Ishikawa (cell line): ENCODE data around the gene HTT.
A peak's percentile ranks its signal among the peaks of the same experiment; 100 is the strongest.

Experiments used
- CEBPB ChIP-seq: IDR thresholded peaks from 2 replicates; pipeline ENCODE4 v1.6.1; 2012
- CREB1 ChIP-seq: IDR thresholded peaks from 2 replicates; pipeline ENCODE4 v1.6.1; 2012; ENCODE audit warnings: low read depth
- EGR1 ChIP-seq: IDR thresholded peaks from 2 replicates; pipeline ENCODE4 v1.6.1; 2012
- EP300 ChIP-seq: IDR thresholded peaks from 2 replicates; pipeline ENCODE4 v1.6.1; 2012; ENCODE audit warnings: borderline replicate concordance
- FOXM1 ChIP-seq: IDR thresholded peaks from 2 replicates; pipeline ENCODE4 v1.6.1; 2012; ENCODE audit warnings: low read depth, borderline replicate concordance
- MAX ChIP-seq: IDR thresholded peaks from 2 replicates; pipeline ENCODE4 v1.6.1; 2012
- NFIC ChIP-seq: IDR thresholded peaks from 2 replicates; pipeline ENCODE4 v1.6.1; 2012
- RAD21 ChIP-seq: IDR thresholded peaks from 2 replicates; pipeline ENCODE4 v1.6.1; 2012; ENCODE audit warnings: low read depth
- REST ChIP-seq: IDR thresholded peaks from 2 replicates; pipeline ENCODE4 v1.6.1; 2012; ENCODE audit warnings: low read depth, mild to moderate bottlenecking
- TAF1 ChIP-seq: IDR thresholded peaks from 2 replicates; pipeline ENCODE4 v1.6.1; 2012; ENCODE audit warnings: low read depth, mild to moderate bottlenecking
- TCF12 ChIP-seq: IDR thresholded peaks from 2 replicates; pipeline ENCODE4 v1.6.1; 2012; ENCODE audit warnings: low read depth
- TEAD4 ChIP-seq: IDR thresholded peaks from 2 replicates; pipeline ENCODE4 v1.6.1; 2012
- USF1 ChIP-seq: IDR thresholded peaks from 2 replicates; pipeline ENCODE4 v1.6.1; 2012
- YY1 ChIP-seq: IDR thresholded peaks from 2 replicates; pipeline ENCODE4 v1.6.1; 2012; ENCODE audit warnings: low read depth
- ZBTB7A ChIP-seq: IDR thresholded peaks from 2 replicates; pipeline ENCODE4 v1.6.1; 2012; ENCODE audit warnings: low read depth

The HTT gene

DNA sequence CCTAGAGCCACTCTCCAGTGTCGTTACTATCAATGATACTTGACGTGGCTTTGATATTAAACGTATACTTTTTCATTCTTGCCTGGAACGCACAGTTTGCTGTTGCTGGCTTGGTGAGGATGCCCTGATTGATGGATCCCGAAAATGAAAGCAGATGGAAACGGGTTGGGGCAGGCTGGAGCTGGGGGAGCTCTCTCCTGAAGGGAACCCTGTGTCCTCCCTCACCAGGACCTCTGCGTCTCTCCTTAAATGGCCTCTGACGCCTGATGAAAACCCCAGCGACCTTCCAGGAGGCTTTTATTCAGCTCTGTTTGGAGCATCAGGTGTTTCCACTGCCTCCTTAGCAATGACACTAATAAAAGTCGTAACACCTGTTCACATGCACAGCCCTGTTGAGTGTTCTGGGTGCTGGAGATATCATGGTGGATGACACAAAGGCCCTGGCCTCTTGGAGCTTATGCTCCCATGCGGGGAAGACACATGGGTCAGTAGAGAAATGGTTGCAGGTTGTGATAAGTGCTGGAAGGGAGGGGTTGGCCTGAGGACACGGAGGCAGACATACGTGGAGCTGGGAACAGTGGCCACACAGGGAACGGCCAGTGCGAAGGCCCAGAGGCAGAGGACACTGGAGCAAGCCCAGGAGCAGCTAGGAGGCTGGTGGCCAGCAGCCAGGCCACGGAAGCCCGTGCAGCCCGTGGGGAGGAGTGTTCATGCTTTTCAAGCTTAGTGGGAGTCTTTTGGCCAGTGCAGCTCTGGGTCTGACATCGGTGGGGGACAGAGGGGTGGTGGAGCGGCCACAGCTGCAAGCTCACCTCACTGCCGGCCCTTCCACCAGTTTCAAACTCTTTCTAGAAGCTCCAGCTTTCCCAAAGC is 182.0 kb downstream of the HTT start:
- no peak for TF ChIP-seq NFIC
- no peak for TF ChIP-seq REST

DNA sequence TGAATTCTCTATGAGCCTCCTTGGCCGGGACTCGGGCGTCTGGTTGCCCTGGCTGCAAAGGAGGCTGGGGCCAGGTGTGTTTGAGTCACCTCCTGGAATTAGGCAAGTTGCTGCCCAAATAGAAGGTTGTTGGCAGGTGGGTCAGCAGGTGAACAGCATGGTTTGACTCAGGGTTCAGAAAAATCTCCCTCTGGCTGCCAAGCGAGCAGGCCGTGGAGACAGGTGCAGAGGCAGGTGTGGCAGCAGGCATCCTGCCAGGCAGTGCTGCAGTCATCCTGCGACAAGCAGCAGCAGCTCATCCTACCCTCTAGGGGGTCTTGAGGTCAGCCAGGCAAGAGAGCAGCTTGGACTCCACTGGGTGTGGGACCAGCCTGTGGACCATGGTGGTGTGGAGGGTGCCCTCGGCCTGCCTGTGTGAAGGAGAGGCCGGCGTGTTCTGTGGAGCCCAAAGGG is 182.6 kb downstream of the HTT start:
- TF ChIP-seq CREB1 (no peak), REST (no peak), EP300 (peak; percentile 30; the same call in 1 of the 2 replicates), ZBTB7A (no peak), MAX (peak; percentile 26; the same call in 1 of the 2 replicates), USF1 (0 out of 2 replicates have a peak, but pooled peaks have one; percentile 8), NFIC (peak; percentile 75), RAD21 (peak; percentile 10; the same call in 1 of the 2 replicates), TEAD4 (0 out of 2 replicates have a peak, but pooled peaks have one; percentile 36), EGR1 (no peak), TAF1 (no peak), FOXM1 (no peak), TCF12 (peak; percentile 93), YY1 (no peak), CEBPB (peak; percentile 51; the same call in 1 of the 2 replicates)

- TF ChIP-seq EP300 (no peak), EGR1 (no peak), TEAD4 (no peak), YY1 (no peak), REST (no peak), MAX (no peak), NFIC (no peak), TAF1 (no peak), FOXM1 (no peak), RAD21 (no peak), USF1 (no peak), CREB1 (no peak), ZBTB7A (no peak), TCF12 (no peak), CEBPB (no peak)
These were observed 183.3 kb downstream of the HTT start for GRCh38 chr4:3257556-3258482.
